Measurements from ENCODE around the gene CABS1. TPM values are rescaled to one million over a fixed set of nuclear protein-coding genes. Genes with fewer than 3 reads are reported as not detected.

The CABS1 gene
- total RNA-seq, 1 donor from 2014 or later = 0.26 TPM

DNA sequence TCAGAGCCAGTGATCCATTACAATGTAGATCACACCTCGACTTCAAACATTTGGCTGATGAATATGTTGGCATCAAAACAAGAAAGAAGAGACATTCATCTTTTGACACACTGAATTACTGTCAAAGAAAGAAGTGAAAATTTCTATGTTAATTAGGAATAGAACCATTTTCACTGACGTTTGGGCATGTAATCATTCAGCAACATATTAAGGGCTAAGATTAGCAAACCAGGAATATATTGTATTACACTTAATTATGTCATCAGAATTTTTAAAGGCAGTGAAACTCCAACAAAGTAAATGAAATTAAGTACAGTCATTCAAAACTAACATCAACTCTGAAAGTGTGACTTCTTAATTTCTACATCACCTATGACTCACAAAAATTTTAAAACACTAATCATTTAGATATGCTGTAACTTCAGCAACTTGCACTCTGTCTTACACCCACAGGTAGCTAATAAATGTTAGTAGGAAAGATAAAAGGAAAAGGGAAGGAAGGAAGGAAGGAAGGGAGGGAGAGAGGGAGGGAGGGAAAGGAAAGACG lies 24.4 kb downstream of the CABS1 start:
- no peaks in the 10 kb centered on the region for H3K9me3 Mint-ChIP-seq
- Histone ChIP-seq H3K36me3 (no peaks in the 10 kb centered on the region), H3K9ac (no peak overlapping the region), H3K4me3 (no peak overlapping the region), H3F3A (ENCODE audit: low read depth) (no peaks in the 10 kb centered on the region), H3K4me1 (no peaks in the 10 kb centered on the region), H3K9me3 (ENCODE audit: low read depth) (no peaks in the 10 kb centered on the region), H3K27me3 (no peaks in the 10 kb centered on the region), H3K27ac (no peak overlapping the region), H3K4me2 (no peak overlapping the region), H3K79me2 (ENCODE audit: low read depth) (no peaks in the 10 kb centered on the region), H2AFZ (replicated peaks) (peak overlapping the region; percentile 23), H4K20me1 (ENCODE audit: low read depth) (no peaks in the 10 kb centered on the region)
- TF ChIP-seq EZH2phosphoT487 (IDR thresholded peaks at IDR 0.05) (no peak), CTCF (IDR thresholded peaks at IDR 0.05) (no peak), EZH2 (IDR thresholded peaks at IDR 0.05) (no peak)
- no peak for DNase-seq (ENCODE audit: low spot score)
- no peaks in the 10 kb centered on the region for H3K4me1 Mint-ChIP-seq
- H3K36me3 Mint-ChIP-seq = no peaks in the 10 kb centered on the region
- H3K27me3 Mint-ChIP-seq (ENCODE audit: insufficient read depth, low read depth) = no peaks in the 10 kb centered on the region
- H3K27ac Mint-ChIP-seq = no peak overlapping the region
- no peak overlapping the region for H3K4me3 Mint-ChIP-seq

- H3K9me3 Mint-ChIP-seq = no peaks in the 10 kb centered on the region
- Histone ChIP-seq H3F3A (ENCODE audit: low read depth) (no peaks in the 10 kb centered on the region), H3K9ac (no peak within 1 kb of the TSS), H3K27ac (no peak within 1 kb of the TSS), H3K79me2 (ENCODE audit: low read depth) (no peaks in the 10 kb centered on the region), H3K27me3 (no peaks in the 10 kb centered on the region), H2AFZ (replicated peaks) (peak within 1 kb of the TSS; percentile 3), H3K9me3 (ENCODE audit: low read depth) (no peaks in the 10 kb centered on the region), H3K36me3 (no peaks in the 10 kb centered on the region), H3K4me2 (no peak within 1 kb of the TSS), H4K20me1 (ENCODE audit: low read depth) (no peaks in the 10 kb centered on the region), H3K4me1 (no peaks in the 10 kb centered on the region), H3K4me3 (no peak within 1 kb of the TSS)
- no peak within 1 kb of the TSS for H3K4me3 Mint-ChIP-seq
- H3K36me3 Mint-ChIP-seq = no peaks in the 10 kb centered on the region
- H3K4me1 Mint-ChIP-seq = no peaks in the 10 kb centered on the region
- DNase-seq (ENCODE audit: low spot score) = no peak
- no peaks in the 10 kb centered on the region for H3K27me3 Mint-ChIP-seq (ENCODE audit: insufficient read depth, low read depth)
- H3K27ac Mint-ChIP-seq = no peak within 1 kb of the TSS
- TF ChIP-seq EZH2 (IDR thresholded peaks at IDR 0.05) (no peak), CTCF (IDR thresholded peaks at IDR 0.05) (no peak), EZH2phosphoT487 (IDR thresholded peaks at IDR 0.05) (no peak)
These were observed 25.7 kb downstream of the CABS1 start, which contains the start of gene SMR3A for GRCh38 chr4:70360460-70360859. Gene SMR3A, plus strand, starts transcription at chr4:70360760. Its CDS starts 1,356 bp downstream, at chr4:70362116.

DNA sequence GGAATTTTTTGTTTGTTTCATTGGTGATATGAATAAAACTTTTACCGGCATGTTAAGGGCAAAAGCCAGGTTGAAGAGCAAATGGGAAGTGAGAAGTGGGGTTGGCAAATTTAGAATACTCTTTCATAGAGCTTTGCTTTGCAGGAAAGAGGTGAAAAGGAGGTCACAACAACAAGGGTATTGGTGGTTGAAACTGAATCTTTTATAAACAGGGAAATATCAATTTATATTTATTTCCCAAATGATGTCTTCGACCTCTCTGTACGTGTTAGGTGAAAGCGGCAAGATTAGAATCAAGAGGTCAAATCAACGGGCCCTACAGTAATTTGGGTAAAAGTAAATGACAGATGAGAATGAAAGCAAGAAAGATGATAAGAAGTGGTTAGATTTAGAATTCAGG lies 29.2 kb downstream of the CABS1 start:
- H3K27ac Mint-ChIP-seq = no peak overlapping the region
- Histone ChIP-seq H3K4me2 (no peak overlapping the region), H4K20me1 (ENCODE audit: low read depth) (no peaks in the 10 kb centered on the region), H3F3A (ENCODE audit: low read depth) (no peaks in the 10 kb centered on the region), H3K27ac (no peak overlapping the region), H3K9me3 (ENCODE audit: low read depth) (no peaks in the 10 kb centered on the region), H2AFZ (replicated peaks) (peak overlapping the region; percentile 51), H3K9ac (no peak overlapping the region), H3K79me2 (ENCODE audit: low read depth) (no peaks in the 10 kb centered on the region), H3K4me1 (no peaks in the 10 kb centered on the region), H3K36me3 (no peaks in the 10 kb centered on the region), H3K27me3 (no peaks in the 10 kb centered on the region), H3K4me3 (no peak overlapping the region)
- H3K4me3 Mint-ChIP-seq = no peak overlapping the region
- no peaks in the 10 kb centered on the region for H3K4me1 Mint-ChIP-seq
- H3K36me3 Mint-ChIP-seq = no peaks in the 10 kb centered on the region
- H3K27me3 Mint-ChIP-seq (ENCODE audit: insufficient read depth, low read depth) = no peaks in the 10 kb centered on the region
- TF ChIP-seq CTCF (IDR thresholded peaks at IDR 0.05) = no peak
- TF ChIP-seq EZH2phosphoT487 (IDR thresholded peaks at IDR 0.05) = no peak
- no peak for TF ChIP-seq EZH2 (IDR thresholded peaks at IDR 0.05)
- no peaks in the 10 kb centered on the region for H3K9me3 Mint-ChIP-seq
- DNase-seq (ENCODE audit: low spot score) = no peak
